ENCODE data around the gene AWAT2.
A peak's percentile ranks its signal among the peaks of the same experiment; 100 is the strongest.

The AWAT2 gene

DNA sequence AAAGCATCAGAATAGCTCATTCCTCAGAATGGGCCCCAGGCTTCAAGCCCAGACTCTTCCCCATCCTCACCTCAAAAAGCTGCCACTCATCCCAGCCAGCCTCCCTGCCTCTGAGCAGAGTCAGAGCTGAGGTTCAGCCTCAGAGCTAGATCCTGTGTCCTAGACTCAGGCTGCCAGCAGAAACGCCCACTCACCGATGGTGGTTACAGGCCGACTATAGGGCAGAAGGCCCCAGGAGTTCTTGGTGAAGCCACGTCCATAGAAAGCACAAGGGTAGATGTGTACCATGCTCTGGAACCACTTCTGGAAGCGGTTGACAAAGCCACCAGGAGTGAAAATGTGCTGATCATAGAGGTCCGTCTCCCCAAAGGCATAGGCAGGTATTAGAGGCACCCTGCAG, 7.7 kb downstream of the AWAT2 start:
- Histone ChIP-seq H3K79me2 (ENCODE audit: control insufficient read depth, insufficient read depth, low read length) (no peaks in the 10 kb centered on the region), H2BK15ac (replicated peaks; ENCODE audit: low read depth) (no peak overlapping the region), H4K8ac (ENCODE audit: low read depth, low read length) (no peak overlapping the region), H3K79me1 (ENCODE audit: low read length) (no peaks in the 10 kb centered on the region), H2AK5ac (ENCODE audit: low read length) (no peak overlapping the region), H3K4ac (ENCODE audit: low read depth, low read length) (no peak overlapping the region), H3K4me1 (ENCODE audit: control insufficient read depth, low read depth, low read length) (no peaks in the 10 kb centered on the region), H3K4me2 (ENCODE audit: low read length) (no peak overlapping the region), H3K56ac (ENCODE audit: low read length) (no peak overlapping the region), H3K4me3 (ENCODE audit: low read length) (no peak overlapping the region), H3K27me3 (ENCODE audit: insufficient read depth, low read length, poor library complexity) (no peaks in the 10 kb centered on the region), H3K36me3 (ENCODE audit: control insufficient read depth, insufficient read depth, low read length) (no peaks in the 10 kb centered on the region), H3K18ac (ENCODE audit: low read length) (no peak overlapping the region), H4K5ac (ENCODE audit: low read length) (no peak overlapping the region), H3K23ac (ENCODE audit: low read length) (no peak overlapping the region), H2BK120ac (ENCODE audit: low read depth, low read length) (no peak overlapping the region), H3K27ac (ENCODE audit: low read depth, low read length) (no peak overlapping the region), H2BK5ac (ENCODE audit: low read length) (no peak overlapping the region), H3K9ac (ENCODE audit: low read length) (no peak overlapping the region)
- DNase-seq = no peak
- WGBS (ENCODE audit: extremely low coverage, insufficient coverage, low lambda C conversion rate) = no CpG with 5 or more reads among the region's 6 CpGs

DNA sequence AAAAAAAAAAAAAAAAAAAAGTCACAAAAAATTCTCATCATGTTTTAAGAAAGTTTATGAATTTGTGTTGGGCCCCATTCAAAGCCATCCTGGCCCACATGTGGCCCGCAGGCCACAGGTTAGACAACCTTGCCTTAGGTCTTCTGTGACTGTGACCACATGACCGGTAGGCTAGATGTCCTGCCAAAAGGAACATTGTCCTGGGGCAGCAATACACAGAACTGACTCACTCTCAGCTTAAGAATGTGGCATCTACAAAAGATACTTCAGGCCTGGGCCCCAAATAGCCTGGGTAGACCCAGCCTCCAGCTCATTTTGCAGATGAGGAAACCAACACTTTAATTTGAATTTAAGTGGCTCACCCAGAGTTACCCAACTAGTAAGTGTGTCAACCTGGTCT, 10.0 kb downstream of the AWAT2 start:
- Histone ChIP-seq H3K4ac (ENCODE audit: low read depth, low read length) (no peak overlapping the region), H3K36me3 (ENCODE audit: control insufficient read depth, insufficient read depth, low read length) (no peaks in the 10 kb centered on the region), H3K79me2 (ENCODE audit: control insufficient read depth, insufficient read depth, low read length) (no peaks in the 10 kb centered on the region), H3K4me1 (ENCODE audit: control insufficient read depth, low read depth, low read length) (no peaks in the 10 kb centered on the region), H3K4me2 (ENCODE audit: low read length) (no peak overlapping the region), H2BK15ac (replicated peaks; ENCODE audit: low read depth) (no peak overlapping the region), H3K56ac (ENCODE audit: low read length) (no peak overlapping the region), H2AK5ac (ENCODE audit: low read length) (no peak overlapping the region), H3K27me3 (ENCODE audit: insufficient read depth, low read length, poor library complexity) (no peaks in the 10 kb centered on the region), H3K23ac (ENCODE audit: low read length) (no peak overlapping the region), H3K27ac (ENCODE audit: low read depth, low read length) (no peak overlapping the region), H2BK120ac (ENCODE audit: low read depth, low read length) (no peak overlapping the region), H3K4me3 (ENCODE audit: low read length) (no peak overlapping the region), H4K5ac (ENCODE audit: low read length) (no peak overlapping the region), H2BK5ac (ENCODE audit: low read length) (no peak overlapping the region), H4K8ac (ENCODE audit: low read depth, low read length) (no peak overlapping the region), H3K18ac (ENCODE audit: low read length) (no peak overlapping the region), H3K9ac (ENCODE audit: low read length) (no peak overlapping the region), H3K79me1 (ENCODE audit: low read length) (no peaks in the 10 kb centered on the region)
- no CpG with 5 or more reads among the region's 2 CpGs for WGBS (ENCODE audit: extremely low coverage, insufficient coverage, low lambda C conversion rate)
- DNase-seq = no peak

GRCh38 chrX:70038951-70039350, 10.8 kb downstream of the AWAT2 start:
- no peak overlapping the region for H3K4me2 ChIP-seq (ENCODE audit: low read length)
- no peak overlapping the region for H3K56ac ChIP-seq (ENCODE audit: low read length)
- no peak overlapping the region for H3K18ac ChIP-seq (ENCODE audit: low read length)
- no CpG with 5 or more reads among the region's 1 CpG for WGBS (ENCODE audit: extremely low coverage, insufficient coverage, low lambda C conversion rate)
- H2BK15ac ChIP-seq (replicated peaks; ENCODE audit: low read depth) = no peak overlapping the region
- H3K27me3 ChIP-seq (ENCODE audit: insufficient read depth, low read length, poor library complexity) = no peaks in the 10 kb centered on the region
- no peak overlapping the region for H2BK120ac ChIP-seq (ENCODE audit: low read depth, low read length)
- H3K4me1 ChIP-seq (ENCODE audit: control insufficient read depth, low read depth, low read length) = no peaks in the 10 kb centered on the region
- no peak overlapping the region for H3K23ac ChIP-seq (ENCODE audit: low read length)
- H3K36me3 ChIP-seq (ENCODE audit: control insufficient read depth, insufficient read depth, low read length) = no peaks in the 10 kb centered on the region
- H3K9ac ChIP-seq (ENCODE audit: low read length) = no peak overlapping the region
- no peak overlapping the region for H3K4me3 ChIP-seq (ENCODE audit: low read length)
- no peaks in the 10 kb centered on the region for H3K79me1 ChIP-seq (ENCODE audit: low read length)
- no peak for DNase-seq
- H2BK5ac ChIP-seq (ENCODE audit: low read length) = no peak overlapping the region
- H4K8ac ChIP-seq (ENCODE audit: low read depth, low read length) = no peak overlapping the region
- no peak overlapping the region for H2AK5ac ChIP-seq (ENCODE audit: low read length)
- no peak overlapping the region for H4K5ac ChIP-seq (ENCODE audit: low read length)
- H3K79me2 ChIP-seq (ENCODE audit: control insufficient read depth, insufficient read depth, low read length) = no peaks in the 10 kb centered on the region
- no peak overlapping the region for H3K4ac ChIP-seq (ENCODE audit: low read depth, low read length)
- H3K27ac ChIP-seq (ENCODE audit: low read depth, low read length) = no peak overlapping the region

GRCh38 chrX:70038515-70038914, 11.2 kb downstream of the AWAT2 start:
- Histone ChIP-seq H2BK5ac (ENCODE audit: low read length) (no peak overlapping the region), H3K4me1 (ENCODE audit: control insufficient read depth, low read depth, low read length) (no peaks in the 10 kb centered on the region), H4K5ac (ENCODE audit: low read length) (no peak overlapping the region), H3K23ac (ENCODE audit: low read length) (no peak overlapping the region), H3K9ac (ENCODE audit: low read length) (no peak overlapping the region), H4K8ac (ENCODE audit: low read depth, low read length) (no peak overlapping the region), H3K27me3 (ENCODE audit: insufficient read depth, low read length, poor library complexity) (no peaks in the 10 kb centered on the region), H3K27ac (ENCODE audit: low read depth, low read length) (no peak overlapping the region), H3K4me2 (ENCODE audit: low read length) (no peak overlapping the region), H3K79me1 (ENCODE audit: low read length) (no peaks in the 10 kb centered on the region), H3K4me3 (ENCODE audit: low read length) (no peak overlapping the region), H3K79me2 (ENCODE audit: control insufficient read depth, insufficient read depth, low read length) (no peaks in the 10 kb centered on the region), H3K56ac (ENCODE audit: low read length) (no peak overlapping the region), H2AK5ac (ENCODE audit: low read length) (no peak overlapping the region), H2BK15ac (replicated peaks; ENCODE audit: low read depth) (no peak overlapping the region), H3K18ac (ENCODE audit: low read length) (no peak overlapping the region), H3K4ac (ENCODE audit: low read depth, low read length) (no peak overlapping the region), H2BK120ac (ENCODE audit: low read depth, low read length) (no peak overlapping the region), H3K36me3 (ENCODE audit: control insufficient read depth, insufficient read depth, low read length) (no peaks in the 10 kb centered on the region)
- DNase-seq = no peak
- no CpG with 5 or more reads among the region's 2 CpGs for WGBS (ENCODE audit: extremely low coverage, insufficient coverage, low lambda C conversion rate)

GRCh38 chrX:70034646-70035045, 15.1 kb downstream of the AWAT2 start:
- H3K4ac ChIP-seq (ENCODE audit: low read depth, low read length) = no peak overlapping the region
- H3K79me2 ChIP-seq (ENCODE audit: control insufficient read depth, insufficient read depth, low read length) = no peaks in the 10 kb centered on the region
- H3K23ac ChIP-seq (ENCODE audit: low read length) = no peak overlapping the region
- H4K8ac ChIP-seq (ENCODE audit: low read depth, low read length) = no peak overlapping the region
- WGBS (ENCODE audit: extremely low coverage, insufficient coverage, low lambda C conversion rate) = no CpG with 5 or more reads among the region's 4 CpGs
- no peak overlapping the region for H2BK15ac ChIP-seq (replicated peaks; ENCODE audit: low read depth)
- no peaks in the 10 kb centered on the region for H3K27me3 ChIP-seq (ENCODE audit: insufficient read depth, low read length, poor library complexity)
- H4K5ac ChIP-seq (ENCODE audit: low read length) = no peak overlapping the region
- H2AK5ac ChIP-seq (ENCODE audit: low read length) = no peak overlapping the region
- no peak for DNase-seq
- H3K56ac ChIP-seq (ENCODE audit: low read length) = no peak overlapping the region
- H3K27ac ChIP-seq (ENCODE audit: low read depth, low read length) = no peak overlapping the region
- no peak overlapping the region for H3K18ac ChIP-seq (ENCODE audit: low read length)
- no peak overlapping the region for H2BK5ac ChIP-seq (ENCODE audit: low read length)
- no peak overlapping the region for H3K4me2 ChIP-seq (ENCODE audit: low read length)
- H3K9ac ChIP-seq (ENCODE audit: low read length) = no peak overlapping the region
- no peak overlapping the region for H2BK120ac ChIP-seq (ENCODE audit: low read depth, low read length)
- no peaks in the 10 kb centered on the region for H3K79me1 ChIP-seq (ENCODE audit: low read length)
- H3K4me3 ChIP-seq (ENCODE audit: low read length) = no peak overlapping the region
- H3K36me3 ChIP-seq (ENCODE audit: control insufficient read depth, insufficient read depth, low read length) = no peaks in the 10 kb centered on the region
- peaks cover 2% of the 10 kb centered on the region for H3K4me1 ChIP-seq (ENCODE audit: control insufficient read depth, low read depth, low read length)

DNA sequence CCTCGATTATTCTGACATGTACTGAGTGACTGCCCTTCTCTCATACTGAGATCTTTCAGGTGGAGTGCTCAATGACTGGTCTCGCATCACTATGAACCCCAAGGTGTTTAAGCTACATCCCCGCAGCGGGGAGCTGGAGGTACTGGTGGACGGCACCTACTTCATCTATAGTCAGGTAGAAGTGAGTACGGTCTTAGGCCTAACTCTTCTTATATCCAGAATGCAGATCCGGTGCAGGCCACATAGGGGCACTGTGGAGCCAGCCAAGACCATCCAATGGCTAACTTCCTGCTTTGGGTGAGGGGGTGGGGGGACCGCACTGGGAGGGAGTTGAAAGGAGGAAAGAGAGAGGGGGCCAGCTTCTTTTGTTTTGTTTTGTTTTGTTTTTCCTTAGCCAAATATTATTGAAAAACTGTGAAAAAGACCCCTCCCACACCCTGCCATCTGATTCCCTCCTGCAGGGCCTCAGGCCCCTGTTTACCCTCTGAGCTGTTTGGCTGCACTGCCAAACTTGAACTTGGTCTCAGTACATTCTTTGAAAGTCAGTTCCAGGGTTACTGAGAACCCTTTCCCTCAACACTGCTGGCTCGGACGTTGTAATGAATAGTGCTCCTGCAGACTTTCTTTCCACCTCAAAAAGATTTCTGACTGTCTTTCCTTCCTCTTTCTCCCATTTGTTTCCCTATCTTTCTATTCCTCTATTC, 16.2 kb downstream of the AWAT2 start:
- H3K4me1 ChIP-seq (ENCODE audit: control insufficient read depth, low read depth, low read length) = peaks cover 2% of the 10 kb centered on the region
- H3K56ac ChIP-seq (ENCODE audit: low read length) = no peak overlapping the region
- H3K23ac ChIP-seq (ENCODE audit: low read length) = no peak overlapping the region
- no peak overlapping the region for H3K4ac ChIP-seq (ENCODE audit: low read depth, low read length)
- H3K27ac ChIP-seq (ENCODE audit: low read depth, low read length) = no peak overlapping the region
- no peaks in the 10 kb centered on the region for H3K27me3 ChIP-seq (ENCODE audit: insufficient read depth, low read length, poor library complexity)
- H3K79me1 ChIP-seq (ENCODE audit: low read length) = no peaks in the 10 kb centered on the region
- H3K79me2 ChIP-seq (ENCODE audit: control insufficient read depth, insufficient read depth, low read length) = no peaks in the 10 kb centered on the region
- H3K36me3 ChIP-seq (ENCODE audit: control insufficient read depth, insufficient read depth, low read length) = no peaks in the 10 kb centered on the region
- no CpG with 5 or more reads among the region's 10 CpGs for WGBS (ENCODE audit: extremely low coverage, insufficient coverage, low lambda C conversion rate)
- no peak overlapping the region for H2BK15ac ChIP-seq (replicated peaks; ENCODE audit: low read depth)
- no peak overlapping the region for H3K9ac ChIP-seq (ENCODE audit: low read length)
- no peak overlapping the region for H4K5ac ChIP-seq (ENCODE audit: low read length)
- H2BK120ac ChIP-seq (ENCODE audit: low read depth, low read length) = no peak overlapping the region
- H4K8ac ChIP-seq (ENCODE audit: low read depth, low read length) = no peak overlapping the region
- peak; percentile 62 for DNase-seq
- no peak overlapping the region for H3K18ac ChIP-seq (ENCODE audit: low read length)
- H3K4me3 ChIP-seq (ENCODE audit: low read length) = no peak overlapping the region
- no peak overlapping the region for H2AK5ac ChIP-seq (ENCODE audit: low read length)
- no peak overlapping the region for H2BK5ac ChIP-seq (ENCODE audit: low read length)
- no peak overlapping the region for H3K4me2 ChIP-seq (ENCODE audit: low read length)

All from mesendoderm (in vitro differentiated cells).